Measurements from ENCODE around the gene LENG1. TPM values are rescaled to one million over a fixed set of nuclear protein-coding genes. Genes with fewer than 3 reads are reported as not detected.

The LENG1 gene
- total and polyA plus RNA-seq, 9 of the 15 experiments (the other 6 are each of a cell fraction or from before 2014, with no cell fraction given) = 0.30 to 10.5 (median 4.7) TPM

GRCh38 chr19:54137699-54138488, 21.6 kb downstream of the LENG1 start, which contains the start of gene CNOT3:
CNOT3 (plus strand) TSS chr19:54137762; CDS start chr19:54142979, 5,217 bp downstream.
- DNase-seq (ENCODE audit: extremely low read depth in 1 of 4, low spot score in 3 of 4) = peak; percentile 26 to 78 (median 56)
- no peaks in the 10 kb centered on the region for H3K9me3 ChIP-seq (replicated peaks; ENCODE audit: control insufficient read depth, insufficient read depth, low read depth, low read length)
- TF ChIP-seq CBX8 (IDR thresholded peaks at IDR 0.05; ENCODE audit: borderline replicate concordance, extremely low read depth, low read depth, low read length, poor library complexity, severe bottlenecking) (no peak), RNF219 (CRISPR knock-in tag; IDR thresholded peaks at IDR 0.05) (no peak), NFYB (IDR thresholded peaks at IDR 0.05; ENCODE audit: extremely low read depth, insufficient read length) (no peak), ZNF444 (CRISPR knock-in tag; IDR thresholded peaks at IDR 0.05) (no peak), EP400 (IDR thresholded peaks at IDR 0.05) (peak; percentile 87), POLR2G (IDR thresholded peaks at IDR 0.05; ENCODE audit: low read depth, low read length) (peak; percentile 91), SNRNP70 (optimal IDR thresholded peaks at IDR 0.05; ENCODE audit: low read depth, low read length) (no peak), LEF1 (IDR thresholded peaks at IDR 0.05) (no peak), PHF21A (IDR thresholded peaks at IDR 0.05; ENCODE audit: borderline replicate concordance, low read depth) (no peak), TEAD4 (IDR thresholded peaks at IDR 0.05; ENCODE audit: low read length) (no peak), TEAD4 (CRISPR knock-in tag; IDR thresholded peaks at IDR 0.05; ENCODE audit: borderline replicate concordance) (no peak), NKRF (IDR thresholded peaks at IDR 0.05; ENCODE audit: borderline replicate concordance) (no peak), FIP1L1 (IDR thresholded peaks at IDR 0.05; ENCODE audit: low read depth, low read length, poor library complexity, severe bottlenecking) (no peak)
- TF ChIP-seq, protein P1, sequence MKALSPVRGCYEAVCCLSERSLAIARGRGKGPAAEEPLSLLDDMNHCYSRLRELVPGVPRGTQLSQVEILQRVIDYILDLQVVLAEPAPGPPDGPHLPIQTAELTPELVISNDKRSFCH (CRISPR knock-in tag; IDR thresholded peaks at IDR 0.05) = no peak
- TF ChIP-seq, protein P1 (tag; IDR thresholded peaks at IDR 0.05) = no peak

More at GRCh38 chr19:54137699-54138488, 21.6 kb downstream of the LENG1 start, which contains the start of gene CNOT3:
- H3K27ac ChIP-seq (ENCODE audit: extremely low read depth, low read depth, low read length) = peak within 1 kb of the TSS; percentile 97
- ChIA-PET CTCF (ENCODE audit: low intra/inter-chr PET ratio) (no interaction called here), POLR2A (interaction anchor here (0.7 to 3.1 kb wide), 18 partner anchors 11 to 986 kb away, joined by 3 to 29 read pairs (median 6); partner anchors contain the start of genes LENG1, LILRB5, MBOAT7 and PRPF31)
- peaks cover 42% of the 10 kb centered on the region for H3K36me3 ChIP-seq (ENCODE audit: control insufficient read depth, insufficient read depth, low read length)
- peaks cover 26% of the 10 kb centered on the region for H4K20me1 ChIP-seq (replicated peaks; ENCODE audit: control insufficient read depth, insufficient read depth, low read length)
- peaks cover 14 to 23% of the 10 kb centered on the region in 2 experiments; a peak in 4 of 5 replicates for H3K4me1 ChIP-seq (replicated peaks in 1 of 2; ENCODE audit: control insufficient read depth in 2 of 2, insufficient read depth in 2 of 2, low read length in 2 of 2)
- H3K79me2 ChIP-seq (ENCODE audit: control insufficient read depth, insufficient read depth, low read length) = peaks cover 52% of the 10 kb centered on the region
- ATAC-seq = no peak
- 0% methylated on average over 26 of the region's 103 CpGs for WGBS (ENCODE audit: insufficient coverage, low coverage, missing lambda C conversion rate)
- H3K4me3 ChIP-seq = peak within 1 kb of the TSS; percentile 93
- intact Hi-C loops (cut with micrococcal nuclease) (loop anchor here (1.0 to 2.0 kb wide), 3 partner anchors 21 to 63 kb away; partner anchors contain the start of genes LENG1, PRPF31, RPS9 and TFPT), in situ Hi-C loops (cut with MboI) (no loop called here)
- no peaks in the 10 kb centered on the region for H3K27me3 ChIP-seq (ENCODE audit: control insufficient read depth in 2 of 2, insufficient read depth in 2 of 2, low read length in 2 of 2)
- no TSS peak for BruUV-seq (replicated peaks)
- no peak for FAIRE-seq
- peak within 1 kb of the TSS; percentile 100 for H3K4me2 ChIP-seq (ENCODE audit: insufficient read depth, low read length)
- H2AFZ ChIP-seq (ENCODE audit: low read depth, low read length) = peak within 1 kb of the TSS; percentile 92
- peaks cover 16% of the 10 kb centered on the region for H3K9me1 ChIP-seq (ENCODE audit: control insufficient read depth, insufficient read depth, low read length)
- peak within 1 kb of the TSS; percentile 97 for H3K9ac ChIP-seq (ENCODE audit: insufficient read depth in 1 of 2, low read depth in 2 of 2, low read length in 2 of 2)

All from K562 (cell line).